ENCODE results near the gene TTC39C. TPM values are rescaled to one million over a fixed set of nuclear protein-coding genes. Genes with fewer than 3 reads are reported as not detected.

The TTC39C gene
- total RNA-seq, 2 donors from 2014 or later, result 37.4 to 44.6 TPM

DNA sequence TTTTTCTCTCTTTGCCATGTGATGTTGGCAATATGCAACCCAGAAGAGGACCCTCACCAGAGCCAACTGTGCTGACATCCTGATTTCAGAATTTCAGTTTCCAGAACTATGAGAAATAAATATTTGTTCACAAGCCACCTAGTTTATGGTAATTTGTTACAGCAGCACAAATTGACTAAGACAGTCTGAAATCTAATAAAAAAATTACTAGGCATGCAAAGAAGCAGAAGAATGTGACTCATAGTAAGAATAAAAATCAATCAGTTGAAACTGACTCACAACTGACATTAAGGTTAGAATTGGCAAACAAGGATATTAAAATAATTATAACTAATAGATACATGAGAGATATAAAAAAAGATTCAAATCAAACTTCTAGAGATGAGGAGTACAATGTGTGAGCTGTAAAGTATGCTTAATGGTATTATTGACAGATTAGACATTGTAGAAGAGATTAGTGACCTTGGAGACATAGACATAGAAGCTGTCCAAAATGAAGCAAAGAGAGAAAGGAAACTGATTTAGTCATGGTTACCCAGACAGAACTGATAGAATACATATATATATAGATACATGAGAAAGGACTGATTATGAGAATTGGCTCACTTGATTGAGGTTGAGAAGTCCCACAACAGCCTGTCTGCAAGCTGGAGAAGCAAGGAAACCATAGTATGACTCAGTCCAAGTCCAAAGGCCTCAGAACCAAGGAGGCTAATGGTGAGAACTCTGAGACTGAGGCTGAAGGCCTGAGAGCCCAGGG lies 27.8 kb upstream of the TTC39C start:
- intact Hi-C loops (cut with DNase I), result no loop called here
- no peak for DNase-seq (ENCODE audit: low spot score)

DNA sequence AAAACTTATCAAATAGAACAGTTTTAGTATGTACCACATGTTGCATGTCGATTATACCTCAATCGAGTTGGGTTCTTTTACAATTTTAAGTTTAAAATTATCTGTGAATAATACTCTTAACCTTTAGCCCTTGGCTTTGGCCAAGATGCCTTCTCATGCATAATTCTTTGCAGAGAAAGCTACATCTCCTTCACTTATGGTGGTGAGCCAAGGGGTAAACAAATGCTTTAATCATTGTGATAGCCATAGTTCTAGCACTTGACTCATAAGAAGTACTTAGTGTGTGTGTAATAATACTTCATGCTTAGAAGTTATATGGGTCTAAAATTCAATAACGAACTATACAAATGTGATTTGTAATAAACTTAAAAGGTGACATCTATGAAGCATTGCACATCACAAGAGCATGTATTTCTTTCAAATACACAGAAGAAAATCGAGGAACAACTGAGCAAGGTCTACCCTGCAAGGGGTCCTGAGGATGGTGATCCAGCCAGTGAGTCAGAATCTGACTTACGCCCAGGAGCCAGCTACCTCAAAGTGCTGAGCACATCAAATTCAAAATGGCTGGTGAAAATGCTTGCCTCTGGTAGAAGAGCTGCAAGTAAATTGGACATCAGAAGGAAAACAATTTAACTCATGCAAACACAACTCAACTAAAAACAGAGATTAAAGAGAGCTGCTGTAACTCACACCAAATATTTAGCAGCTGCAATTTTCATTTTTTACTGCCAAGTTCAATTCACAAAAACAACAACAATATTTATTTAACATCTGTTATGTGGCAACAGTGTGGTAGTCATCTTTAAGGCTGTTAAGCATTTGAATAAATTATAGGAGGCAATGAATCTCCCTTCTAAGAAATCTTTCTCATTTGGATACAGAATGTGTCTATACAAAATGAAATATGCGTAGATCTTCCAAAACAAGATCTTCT lies 23.8 kb upstream of the TTC39C start:
- intact Hi-C loops (cut with DNase I), result loop anchor here in 1 of 2 donors (10.0 kb wide), 1 partner anchor 46 kb away; no protein-coding TSS in a partner anchor
- no peak for DNase-seq (ENCODE audit: low spot score)

- no peak for DNase-seq (ENCODE audit: low spot score)
- intact Hi-C loops (cut with DNase I), result loop anchor here in 1 of 2 donors (10.0 kb wide), 1 partner anchor 48 kb away; no protein-coding TSS in a partner anchor
Measured at GRCh38 chr18:23992089-23992940, 22.2 kb upstream of the TTC39C start.

DNA sequence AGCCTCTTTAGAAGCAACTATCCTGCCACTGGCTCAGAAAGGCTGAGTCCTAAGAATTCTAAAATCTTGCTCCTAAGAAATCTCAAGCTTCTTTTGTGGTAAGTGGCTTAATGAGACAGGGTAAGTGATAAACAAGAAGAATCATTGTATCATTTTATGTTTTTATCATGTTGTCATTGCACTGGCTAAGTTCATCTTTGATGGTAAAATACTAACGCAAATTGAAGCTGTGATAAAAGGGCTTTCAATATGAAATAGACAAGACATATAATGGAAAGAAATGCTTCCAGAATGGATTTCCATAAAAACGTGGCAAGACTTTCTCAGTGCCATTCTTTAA lies 21.6 kb upstream of the TTC39C start:
- intact Hi-C loops (cut with DNase I), result loop anchor here in 1 of 2 donors (10.0 kb wide), 1 partner anchor 48 kb away; no protein-coding TSS in a partner anchor
- no peak for DNase-seq (ENCODE audit: low spot score)

DNA sequence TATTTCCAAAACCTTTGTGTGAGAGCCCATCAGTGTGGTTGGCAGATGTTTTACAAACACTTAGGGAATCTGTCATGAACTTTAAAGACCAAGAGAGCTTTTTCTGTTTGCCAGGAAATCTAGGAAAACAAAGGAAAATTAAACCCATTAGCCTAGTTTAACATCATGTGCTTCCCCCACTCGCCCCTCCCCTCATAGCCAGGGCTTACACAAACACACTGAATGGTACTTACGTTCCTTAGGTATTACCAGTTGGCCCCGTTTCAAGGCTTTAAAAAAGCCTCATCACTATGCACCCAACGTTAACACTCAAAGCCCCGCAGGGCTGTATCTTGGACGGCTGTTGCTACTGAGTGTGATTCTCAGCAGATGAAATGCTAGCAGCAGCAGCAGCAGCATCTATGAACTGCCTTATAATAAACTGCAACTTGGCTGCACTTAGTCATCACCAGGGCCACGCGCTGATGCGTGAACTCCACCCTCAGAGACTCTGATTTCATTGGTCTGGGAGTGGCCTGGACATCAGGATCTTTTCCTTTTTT lies 20.1 kb upstream of the TTC39C start:
- peak; percentile 90 for DNase-seq (ENCODE audit: low spot score)
- intact Hi-C loops (cut with DNase I), result loop anchor here in 1 of 2 donors (10.0 kb wide), 1 partner anchor 50 kb away; no protein-coding TSS in a partner anchor

GRCh38 chr18:23995180-23995579 lies 19.4 kb upstream of the TTC39C start:
- DNase-seq (ENCODE audit: low spot score), result no peak
- intact Hi-C loops (cut with DNase I), result loop anchor here in 1 of 2 donors (10.0 kb wide), 1 partner anchor 50 kb away; no protein-coding TSS in a partner anchor

GRCh38 chr18:23998018-23998417 lies 16.5 kb upstream of the TTC39C start:
- DNase-seq (ENCODE audit: low spot score), result no peak
- intact Hi-C loops (cut with DNase I), result loop anchor here in 1 of 2 donors (10.0 kb wide), 1 partner anchor 53 kb away; no protein-coding TSS in a partner anchor

DNA sequence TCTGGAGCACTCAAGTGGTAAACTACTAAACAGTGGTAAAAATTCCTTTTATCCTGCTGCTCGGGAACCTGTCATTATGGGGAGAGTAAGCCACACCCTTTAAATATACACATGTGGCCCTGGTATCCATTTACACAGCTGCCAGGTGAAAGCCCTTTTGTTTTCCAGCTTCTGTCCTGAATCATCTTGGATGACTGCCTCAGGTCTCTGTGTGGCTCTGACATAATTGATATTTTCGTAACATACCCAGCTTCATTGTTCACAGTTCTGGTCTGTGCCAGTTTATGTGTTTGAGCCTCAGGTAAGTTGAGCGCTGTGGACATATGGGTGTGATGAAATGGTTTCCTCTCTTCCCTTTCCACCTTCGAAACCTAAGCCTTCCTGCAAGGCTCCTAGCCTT lies 15.7 kb upstream of the TTC39C start:
- intact Hi-C loops (cut with DNase I), result loop anchor here in 1 of 2 donors (10.0 kb wide), 1 partner anchor 54 kb away; no protein-coding TSS in a partner anchor
- no peak for DNase-seq (ENCODE audit: low spot score)

GRCh38 chr18:24000613-24001490 lies 13.7 kb upstream of the TTC39C start:
- intact Hi-C loops (cut with DNase I), result no loop called here
- no peak for DNase-seq (ENCODE audit: low spot score)

- intact Hi-C loops (cut with DNase I), result no loop called here
- DNase-seq (ENCODE audit: low spot score), result no peak
Measured at GRCh38 chr18:24002479-24002878, 12.1 kb upstream of the TTC39C start.

DNA sequence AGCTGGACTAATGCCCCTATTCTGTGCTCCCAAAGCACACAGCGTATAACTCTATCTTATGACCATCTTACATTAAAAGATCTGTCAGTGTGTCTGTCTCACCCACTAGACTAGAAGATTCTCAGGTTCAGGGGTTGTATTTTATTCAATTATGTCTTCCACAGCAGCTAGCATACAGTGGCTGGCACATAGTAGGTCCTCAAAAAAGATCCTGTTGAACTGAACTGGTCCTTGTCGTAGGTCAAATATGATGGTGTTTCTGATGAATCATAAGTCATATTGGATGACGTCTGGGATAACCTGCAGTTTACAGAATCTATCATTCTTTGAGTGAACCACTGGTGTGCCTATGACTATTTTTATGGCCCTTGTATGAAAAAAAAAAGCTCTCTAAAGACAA lies 11.3 kb upstream of the TTC39C start:
- intact Hi-C loops (cut with DNase I), result no loop called here
- DNase-seq (ENCODE audit: low spot score), result no peak

GRCh38 chr18:24003903-24004640 lies 10.5 kb upstream of the TTC39C start:
- no peak for DNase-seq (ENCODE audit: low spot score)
- intact Hi-C loops (cut with DNase I), result no loop called here

- intact Hi-C loops (cut with DNase I), result no loop called here
- DNase-seq (ENCODE audit: low spot score), result no peak
Measured at GRCh38 chr18:24006712-24007313, 7.7 kb upstream of the TTC39C start.

DNA sequence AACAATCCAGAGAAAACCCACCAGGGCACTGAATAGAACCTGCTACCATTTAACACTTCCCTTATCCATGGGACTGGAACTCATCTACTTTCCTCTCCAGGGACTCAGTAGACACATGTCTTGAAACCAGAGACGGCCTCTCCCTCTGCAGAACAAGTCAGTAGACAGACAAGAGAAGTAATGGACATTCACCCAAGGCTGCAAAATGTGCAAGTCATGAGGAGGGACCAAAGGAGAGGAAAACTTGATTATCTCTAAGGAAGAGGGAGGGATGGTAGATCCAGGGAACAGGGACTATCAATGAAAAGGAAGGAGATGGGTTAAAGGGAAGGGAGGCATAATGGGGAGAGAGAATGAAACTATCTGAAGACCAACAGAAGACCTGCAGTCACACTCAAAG lies 5.3 kb upstream of the TTC39C start:
- intact Hi-C loops (cut with DNase I), result no loop called here
- DNase-seq (ENCODE audit: low spot score), result no peak

DNA sequence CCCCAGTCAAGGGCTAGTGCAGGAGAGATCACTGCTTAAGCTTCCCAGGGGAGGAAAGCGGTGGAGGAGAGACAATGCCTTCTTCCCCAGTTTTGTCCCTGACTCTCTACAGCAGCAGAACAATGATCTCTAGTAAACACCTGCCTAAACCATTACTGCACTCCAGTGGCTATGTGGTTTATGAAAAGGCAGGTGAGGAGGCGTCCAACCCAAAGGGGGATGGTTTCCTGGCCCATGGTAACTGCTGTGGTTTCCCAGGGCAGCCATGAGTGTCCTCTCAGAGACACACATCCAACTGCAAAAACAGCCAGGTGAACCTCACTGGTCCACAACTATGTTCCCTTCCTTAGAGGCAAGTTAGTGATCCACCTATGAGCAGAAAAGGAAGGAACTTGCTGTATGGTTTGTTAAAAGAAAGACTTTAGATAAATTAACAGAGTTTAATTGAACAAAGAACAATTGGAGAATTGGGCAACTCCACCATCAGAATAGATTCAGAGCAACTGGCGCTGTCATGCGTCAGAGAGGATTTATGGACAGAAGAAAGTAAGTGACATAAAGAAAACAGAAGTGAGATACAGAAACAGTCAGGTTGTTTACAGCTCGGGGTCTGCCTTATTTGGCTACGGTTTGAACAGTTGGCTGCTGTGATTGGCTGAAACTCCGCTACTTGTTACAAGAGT lies 4.8 kb upstream of the TTC39C start:
- DNase-seq (ENCODE audit: low spot score), result no peak
- intact Hi-C loops (cut with DNase I), result loop anchor here in 1 of 2 donors (10.0 kb wide), 1 partner anchor 65 kb away; no protein-coding TSS in a partner anchor

DNA sequence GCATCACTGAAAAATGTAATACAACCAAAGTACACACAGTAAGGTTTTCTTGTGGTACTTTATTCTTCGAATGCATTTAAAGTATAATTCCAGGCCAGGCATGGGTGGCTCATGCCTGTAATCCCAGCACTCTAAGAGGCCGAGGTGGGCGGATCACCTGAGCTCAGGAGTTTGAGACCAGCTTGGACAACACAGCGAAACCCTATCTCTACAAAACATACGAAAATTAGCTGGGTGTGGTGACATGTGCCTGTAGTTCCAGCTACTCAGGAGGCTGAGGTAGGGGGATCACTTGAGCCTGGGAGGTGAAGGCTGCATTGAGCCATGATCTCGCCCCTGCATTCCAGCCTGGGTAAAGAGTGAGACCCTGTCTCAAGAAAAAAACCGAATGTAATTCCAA lies 3.9 kb upstream of the TTC39C start:
- intact Hi-C loops (cut with DNase I), result loop anchor here in 1 of 2 donors (10.0 kb wide), 1 partner anchor 64 kb away; no protein-coding TSS in a partner anchor
- no peak for DNase-seq (ENCODE audit: low spot score)

All from posterior vena cava (tissue), 2 donors.